HepG2 (cell line): ENCODE results near the gene GRK4. TPM values are rescaled to one million over a fixed set of nuclear protein-coding genes. Genes with fewer than 3 reads are reported as not detected.

Source experiments
- ZNF430 ChIP-seq: sonication (generic); formaldehyde crosslinking; IDR thresholded peaks from 2 replicates; pipeline ENCODE4 v1.9.0; 2021; ENCODE audit warnings: mild to moderate bottlenecking, missing genetic modification reagents
- polyA plus RNA-seq, 8 experiments: library from polyadenylated mRNA; depleted of rRNA in 3 of 8; stranded (reverse) in 7 of 8; unstranded in 1 of 8; fragments of >200 nt; fragmentation: Illumina TruSeq in 4 of 8; extraction: Trizol in 4 of 8; gene quantifications; 2 replicates each; pipeline versions ENCODE4 v1.2.1 to v1.2.3, GENCODE V29; 2011 to 2016; ENCODE audit warnings: low read depth in 4 of 8, missing spikeins in 1 of 8, mixed read lengths in 1 of 8; ENCODE audit not compliant: insufficient read depth in 1 of 8
- total RNA-seq, 5 experiments: library from RNA; depleted of rRNA; stranded (reverse); fragments of >200 nt; fragmentation: Illumina TruSeq; extraction: Trizol; gene quantifications; 2 replicates each; pipeline ENCODE4 v1.2.3, GENCODE V29; 2016; ENCODE audit warnings: low read depth in 1 of 5
- TF ChIP-seq, protein P1 (sequence below): sonication (generic); formaldehyde crosslinking; IDR thresholded peaks from 2 replicates; pipeline ENCODE4 v1.5.0; 2020; ENCODE audit warnings: mild to moderate bottlenecking, missing genetic modification reagents, borderline replicate concordance

GRK4 gene
- total and polyA plus RNA-seq, 2 of the 13 experiments (the other 11 are each of a cell fraction or from before 2014, with no cell fraction given), result 1.8 to 2.0 TPM

DNA sequence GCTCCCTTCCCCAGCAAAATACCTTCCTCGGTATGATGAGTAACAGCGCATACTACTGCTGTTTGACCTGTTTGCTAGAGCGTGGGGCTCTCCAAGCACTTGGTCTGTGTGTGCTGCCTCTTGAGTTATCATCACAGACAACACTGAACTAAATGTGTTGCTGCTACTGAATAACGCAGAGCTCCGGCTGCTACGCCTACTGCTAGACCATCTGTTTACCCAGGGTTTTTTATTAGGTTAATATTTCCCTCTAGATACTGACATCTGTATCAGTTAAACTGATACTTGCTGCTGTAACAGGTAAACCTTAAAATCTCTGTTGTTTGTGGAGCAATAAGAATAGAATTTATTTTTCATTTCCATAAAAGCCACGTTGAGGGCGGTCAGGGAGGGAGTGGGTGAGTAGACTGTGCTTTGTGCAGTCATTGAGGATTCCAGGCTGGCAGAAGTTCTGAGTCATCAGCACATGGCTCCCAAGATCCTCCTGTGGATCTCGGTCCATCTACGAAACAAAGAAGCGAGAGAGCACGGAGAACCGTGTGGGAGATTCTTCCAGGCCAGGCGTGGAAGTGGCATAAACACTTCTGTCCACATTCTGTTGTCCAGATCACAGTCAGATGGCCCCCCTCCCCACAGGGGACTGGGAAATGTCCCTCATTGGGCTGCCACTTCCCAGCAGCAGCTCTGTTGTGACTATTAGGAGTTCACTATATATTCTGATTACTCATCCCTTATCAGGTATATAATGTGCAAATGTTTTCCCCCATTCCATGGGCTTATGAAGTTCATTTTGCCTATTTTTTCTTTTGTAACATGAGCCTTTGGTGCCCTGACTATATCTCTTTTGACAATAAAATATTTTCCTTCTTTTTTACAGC, 14.1 kb downstream of the GRK4 start (continued):
- TF ChIP-seq, protein P1, sequence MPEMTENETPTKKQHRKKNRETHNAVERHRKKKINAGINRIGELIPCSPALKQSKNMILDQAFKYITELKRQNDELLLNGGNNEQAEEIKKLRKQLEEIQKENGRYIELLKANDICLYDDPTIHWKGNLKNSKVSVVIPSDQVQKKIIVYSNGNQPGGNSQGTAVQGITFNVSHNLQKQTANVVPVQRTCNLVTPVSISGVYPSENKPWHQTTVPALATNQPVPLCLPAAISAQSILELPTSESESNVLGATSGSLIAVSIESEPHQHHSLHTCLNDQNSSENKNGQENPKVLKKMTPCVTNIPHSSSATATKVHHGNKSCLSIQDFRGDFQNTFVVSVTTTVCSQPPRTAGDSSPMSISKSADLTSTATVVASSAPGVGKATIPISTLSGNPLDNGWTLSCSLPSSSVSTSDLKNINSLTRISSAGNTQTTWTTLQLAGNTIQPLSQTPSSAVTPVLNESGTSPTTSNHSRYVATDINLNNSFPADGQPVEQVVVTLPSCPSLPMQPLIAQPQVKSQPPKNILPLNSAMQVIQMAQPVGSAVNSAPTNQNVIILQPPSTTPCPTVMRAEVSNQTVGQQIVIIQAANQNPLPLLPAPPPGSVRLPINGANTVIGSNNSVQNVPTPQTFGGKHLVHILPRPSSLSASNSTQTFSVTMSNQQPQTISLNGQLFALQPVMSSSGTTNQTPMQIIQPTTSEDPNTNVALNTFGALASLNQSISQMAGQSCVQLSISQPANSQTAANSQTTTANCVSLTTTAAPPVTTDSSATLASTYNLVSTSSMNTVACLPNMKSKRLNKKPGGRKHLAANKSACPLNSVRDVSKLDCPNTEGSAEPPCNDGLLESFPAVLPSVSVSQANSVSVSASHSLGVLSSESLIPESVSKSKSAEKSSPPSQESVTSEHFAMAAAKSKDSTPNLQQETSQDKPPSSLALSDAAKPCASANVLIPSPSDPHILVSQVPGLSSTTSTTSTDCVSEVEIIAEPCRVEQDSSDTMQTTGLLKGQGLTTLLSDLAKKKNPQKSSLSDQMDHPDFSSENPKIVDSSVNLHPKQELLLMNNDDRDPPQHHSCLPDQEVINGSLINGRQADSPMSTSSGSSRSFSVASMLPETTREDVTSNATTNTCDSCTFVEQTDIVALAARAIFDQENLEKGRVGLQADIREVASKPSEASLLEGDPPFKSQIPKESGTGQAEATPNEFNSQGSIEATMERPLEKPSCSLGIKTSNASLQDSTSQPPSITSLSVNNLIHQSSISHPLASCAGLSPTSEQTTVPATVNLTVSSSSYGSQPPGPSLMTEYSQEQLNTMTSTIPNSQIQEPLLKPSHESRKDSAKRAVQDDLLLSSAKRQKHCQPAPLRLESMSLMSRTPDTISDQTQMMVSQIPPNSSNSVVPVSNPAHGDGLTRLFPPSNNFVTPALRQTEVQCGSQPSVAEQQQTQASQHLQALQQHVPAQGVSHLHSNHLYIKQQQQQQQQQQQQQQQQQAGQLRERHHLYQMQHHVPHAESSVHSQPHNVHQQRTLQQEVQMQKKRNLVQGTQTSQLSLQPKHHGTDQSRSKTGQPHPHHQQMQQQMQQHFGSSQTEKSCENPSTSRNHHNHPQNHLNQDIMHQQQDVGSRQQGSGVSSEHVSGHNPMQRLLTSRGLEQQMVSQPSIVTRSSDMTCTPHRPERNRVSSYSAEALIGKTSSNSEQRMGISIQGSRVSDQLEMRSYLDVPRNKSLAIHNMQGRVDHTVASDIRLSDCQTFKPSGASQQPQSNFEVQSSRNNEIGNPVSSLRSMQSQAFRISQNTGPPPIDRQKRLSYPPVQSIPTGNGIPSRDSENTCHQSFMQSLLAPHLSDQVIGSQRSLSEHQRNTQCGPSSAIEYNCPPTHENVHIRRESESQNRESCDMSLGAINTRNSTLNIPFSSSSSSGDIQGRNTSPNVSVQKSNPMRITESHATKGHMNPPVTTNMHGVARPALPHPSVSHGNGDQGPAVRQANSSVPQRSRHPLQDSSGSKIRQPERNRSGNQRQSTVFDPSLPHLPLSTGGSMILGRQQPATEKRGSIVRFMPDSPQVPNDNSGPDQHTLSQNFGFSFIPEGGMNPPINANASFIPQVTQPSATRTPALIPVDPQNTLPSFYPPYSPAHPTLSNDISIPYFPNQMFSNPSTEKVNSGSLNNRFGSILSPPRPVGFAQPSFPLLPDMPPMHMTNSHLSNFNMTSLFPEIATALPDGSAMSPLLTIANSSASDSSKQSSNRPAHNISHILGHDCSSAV, result no peak
- TF ChIP-seq ZNF430, result no peak
